Panc1 (cell line): ENCODE measurements around the gene OMG.

ENCODE experiments used
- POLR2AphosphoS5 ChIP-seq: IDR thresholded peaks from 2 replicates; pipeline ENCODE4 v1.6.1; 2012; ENCODE audit warnings: mild to moderate bottlenecking, low read depth, low read length, moderate library complexity
- TF ChIP-seq, protein P1 (sequence below): fragments of 450-650 bp; IDR thresholded peaks from 2 replicates; pipeline ENCODE4 v1.5.1; 2017; ENCODE audit warnings: mild to moderate bottlenecking

DNA sequence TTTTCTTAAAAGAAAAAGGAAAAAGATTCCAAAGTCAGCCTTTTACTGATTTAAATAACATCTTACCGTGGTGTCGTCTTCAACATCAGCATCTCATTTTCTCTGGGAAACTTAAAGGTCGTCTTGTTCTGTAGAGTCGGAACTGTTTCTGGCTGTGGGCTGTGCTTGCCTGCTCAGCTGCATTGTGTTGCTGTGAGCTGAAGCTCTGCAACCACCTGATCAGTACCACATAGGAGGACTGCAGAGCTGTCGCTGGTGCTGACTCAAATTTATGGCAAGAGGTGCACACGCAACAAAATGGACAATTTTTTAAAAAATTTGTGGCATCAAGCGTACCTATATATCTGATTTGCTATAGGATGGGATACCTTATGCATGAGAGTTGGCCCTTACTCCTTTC is at the start of gene OMG:
- TF ChIP-seq, protein P1, sequence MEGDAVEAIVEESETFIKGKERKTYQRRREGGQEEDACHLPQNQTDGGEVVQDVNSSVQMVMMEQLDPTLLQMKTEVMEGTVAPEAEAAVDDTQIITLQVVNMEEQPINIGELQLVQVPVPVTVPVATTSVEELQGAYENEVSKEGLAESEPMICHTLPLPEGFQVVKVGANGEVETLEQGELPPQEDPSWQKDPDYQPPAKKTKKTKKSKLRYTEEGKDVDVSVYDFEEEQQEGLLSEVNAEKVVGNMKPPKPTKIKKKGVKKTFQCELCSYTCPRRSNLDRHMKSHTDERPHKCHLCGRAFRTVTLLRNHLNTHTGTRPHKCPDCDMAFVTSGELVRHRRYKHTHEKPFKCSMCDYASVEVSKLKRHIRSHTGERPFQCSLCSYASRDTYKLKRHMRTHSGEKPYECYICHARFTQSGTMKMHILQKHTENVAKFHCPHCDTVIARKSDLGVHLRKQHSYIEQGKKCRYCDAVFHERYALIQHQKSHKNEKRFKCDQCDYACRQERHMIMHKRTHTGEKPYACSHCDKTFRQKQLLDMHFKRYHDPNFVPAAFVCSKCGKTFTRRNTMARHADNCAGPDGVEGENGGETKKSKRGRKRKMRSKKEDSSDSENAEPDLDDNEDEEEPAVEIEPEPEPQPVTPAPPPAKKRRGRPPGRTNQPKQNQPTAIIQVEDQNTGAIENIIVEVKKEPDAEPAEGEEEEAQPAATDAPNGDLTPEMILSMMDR = no peak
- TF ChIP-seq POLR2AphosphoS5 = no peak
